A549 (cell line): ENCODE results near the gene KRTAP12-4.

Experiments
- CBX8 ChIP-seq: fragments of 200-600 bp; sonication (generic); IDR thresholded peaks from 2 replicates; pipeline ENCODE4 v1.6.1; 2016
- CHD4 ChIP-seq: fragments of 200-600 bp; sonication (generic); IDR thresholded peaks from 2 replicates; pipeline ENCODE4 v1.6.1; 2016; ENCODE audit warnings: antibody characterized with exemption, mild to moderate bottlenecking, borderline replicate concordance
- CTCF ChIP-seq: fragments of >200 bp; sonication (Bioruptor Twin); formaldehyde crosslinking; IDR thresholded peaks from 3 replicates; pipeline ENCODE4 v1.5.1; 2016
- ELK1 ChIP-seq: fragments of 150-350 bp; IDR thresholded peaks from 2 replicates; pipeline ENCODE4 v1.6.1; 2014; ENCODE audit warnings: low read depth, mild to moderate bottlenecking, low read length
- ESRRA ChIP-seq: fragments of 150-350 bp; IDR thresholded peaks from 2 replicates; pipeline ENCODE4 v1.6.1; 2014; ENCODE audit warnings: mild to moderate bottlenecking, low read length, borderline replicate concordance
- JUN ChIP-seq, 2 experiments: fragments of >200 bp; sonication (Bioruptor Twin); formaldehyde crosslinking; IDR thresholded peaks; 2 replicates in 1 of 2; 3 replicates in 1 of 2; pipeline ENCODE4 v1.6.1; 2016 to 2017
- MAFK ChIP-seq: fragments of 450-650 bp; IDR thresholded peaks from 2 replicates; pipeline ENCODE4 v1.6.1; 2014; ENCODE audit not compliant: partially characterized antibody
- MYC ChIP-seq: IDR thresholded peaks from 2 replicates; pipeline ENCODE4 v1.6.1; 2012; ENCODE audit warnings: mild to moderate bottlenecking, inconsistent platforms, low read length, improper control_type of control experiment, borderline replicate concordance
- PBX3 ChIP-seq: IDR thresholded peaks from 2 replicates; pipeline ENCODE4 v1.6.1; 2012
- POLR2A ChIP-seq: IDR thresholded peaks from 2 replicates; pipeline ENCODE4 v1.6.1; 2012; ENCODE audit warnings: mild to moderate bottlenecking, low read length

GRCh38 chr21:44699502-44700001 is 45.1 kb upstream of the KRTAP12-4 start:
- TF ChIP-seq CTCF (no peak), POLR2A (no peak), ESRRA (no peak), JUN (IDR thresholded peaks at IDR 0.05) (no peak), CHD4 (no peak), ELK1 (no peak), MYC (no peak), PBX3 (no peak), CBX8 (no peak), MAFK (no peak)
